ENCODE measurements around the gene SLAMF8. TPM values are rescaled to one million over a fixed set of nuclear protein-coding genes. Genes with fewer than 3 reads are reported as not detected.
A peak's percentile ranks its signal among the peaks of the same experiment; 100 is the strongest.

Gene SLAMF8
- total and polyA plus RNA-seq, 4 donors = 0.28 to 1.6 (median 1.1) TPM

- no peak for DNase-seq (ENCODE audit: low spot score)
- WGBS = 79% methylated on average over 3 of the region's 3 CpGs
- Histone ChIP-seq H3K9me3 (ENCODE audit: control insufficient read depth in 4 of 4, low read length in 3 of 4) (no peaks in the 10 kb centered on the region), H3K36me3 (ENCODE audit: control insufficient read depth in 4 of 4, insufficient read depth in 3 of 4, low read depth in 1 of 4, low read length in 3 of 4) (no peaks in the 10 kb centered on the region), H3K4me1 (ENCODE audit: control insufficient read depth in 4 of 4, insufficient read depth in 4 of 4, low read length in 3 of 4) (no peaks in the 10 kb centered on the region), H3K27ac (ENCODE audit: low read depth in 1 of 2, low read length in 2 of 2) (no peak overlapping the region), H3K27me3 (ENCODE audit: control insufficient read depth in 4 of 4, insufficient read depth in 4 of 4, low read length in 3 of 4) (no peaks in the 10 kb centered on the region), H3K9ac (ENCODE audit: low read depth in 1 of 2, low read length in 2 of 2) (no peak overlapping the region), H3K4me3 (ENCODE audit: low read depth in 1 of 3, low read length in 3 of 3) (no peak overlapping the region)
- TF ChIP-seq SP1 (IDR thresholded peaks at IDR 0.05) (no peak), HNF4A (conservative IDR thresholded peaks at IDR 0.05) (no peak)
Measured at GRCh38 chr1:159835356-159835755, 8.7 kb downstream of the SLAMF8 start.

- TF ChIP-seq HNF4A (conservative IDR thresholded peaks at IDR 0.05) (no peak), RAD21 (IDR thresholded peaks at IDR 0.05) (peak; percentile 30 to 34), EGR1 (IDR thresholded peaks at IDR 0.05; ENCODE audit: low read depth in 2 of 2) (no peak)
- TF ChIP-seq, protein P1, sequence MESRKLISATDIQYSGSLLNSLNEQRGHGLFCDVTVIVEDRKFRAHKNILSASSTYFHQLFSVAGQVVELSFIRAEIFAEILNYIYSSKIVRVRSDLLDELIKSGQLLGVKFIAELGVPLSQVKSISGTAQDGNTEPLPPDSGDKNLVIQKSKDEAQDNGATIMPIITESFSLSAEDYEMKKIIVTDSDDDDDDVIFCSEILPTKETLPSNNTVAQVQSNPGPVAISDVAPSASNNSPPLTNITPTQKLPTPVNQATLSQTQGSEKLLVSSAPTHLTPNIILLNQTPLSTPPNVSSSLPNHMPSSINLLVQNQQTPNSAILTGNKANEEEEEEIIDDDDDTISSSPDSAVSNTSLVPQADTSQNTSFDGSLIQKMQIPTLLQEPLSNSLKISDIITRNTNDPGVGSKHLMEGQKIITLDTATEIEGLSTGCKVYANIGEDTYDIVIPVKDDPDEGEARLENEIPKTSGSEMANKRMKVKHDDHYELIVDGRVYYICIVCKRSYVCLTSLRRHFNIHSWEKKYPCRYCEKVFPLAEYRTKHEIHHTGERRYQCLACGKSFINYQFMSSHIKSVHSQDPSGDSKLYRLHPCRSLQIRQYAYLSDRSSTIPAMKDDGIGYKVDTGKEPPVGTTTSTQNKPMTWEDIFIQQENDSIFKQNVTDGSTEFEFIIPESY (IDR thresholded peaks at IDR 0.05) = no peak
- H3K4me3 ChIP-seq (ENCODE audit: low read depth in 1 of 3, low read length in 3 of 3) = no peak overlapping the region
- 85% methylated on average over 8 of the region's 8 CpGs for WGBS
- H3K36me3 ChIP-seq (ENCODE audit: control insufficient read depth in 4 of 4, insufficient read depth in 3 of 4, low read depth in 1 of 4, low read length in 3 of 4) = no peaks in the 10 kb centered on the region
- no peaks in the 10 kb centered on the region for H3K9me3 ChIP-seq (ENCODE audit: control insufficient read depth in 4 of 4, low read length in 3 of 4)
- no peak overlapping the region for H3K27ac ChIP-seq (ENCODE audit: low read depth in 1 of 2, low read length in 2 of 2)
- no peak overlapping the region for H3K9ac ChIP-seq (ENCODE audit: low read depth in 1 of 2, low read length in 2 of 2)
- no peaks in the 10 kb centered on the region for H3K27me3 ChIP-seq (ENCODE audit: control insufficient read depth in 4 of 4, insufficient read depth in 4 of 4, low read length in 3 of 4)
- DNase-seq (ENCODE audit: low spot score) = no peak
- H3K4me1 ChIP-seq (ENCODE audit: control insufficient read depth in 4 of 4, insufficient read depth in 4 of 4, low read length in 3 of 4) = no peaks in the 10 kb centered on the region
Measured at GRCh38 chr1:159835862-159836525, 9.3 kb downstream of the SLAMF8 start.

DNA sequence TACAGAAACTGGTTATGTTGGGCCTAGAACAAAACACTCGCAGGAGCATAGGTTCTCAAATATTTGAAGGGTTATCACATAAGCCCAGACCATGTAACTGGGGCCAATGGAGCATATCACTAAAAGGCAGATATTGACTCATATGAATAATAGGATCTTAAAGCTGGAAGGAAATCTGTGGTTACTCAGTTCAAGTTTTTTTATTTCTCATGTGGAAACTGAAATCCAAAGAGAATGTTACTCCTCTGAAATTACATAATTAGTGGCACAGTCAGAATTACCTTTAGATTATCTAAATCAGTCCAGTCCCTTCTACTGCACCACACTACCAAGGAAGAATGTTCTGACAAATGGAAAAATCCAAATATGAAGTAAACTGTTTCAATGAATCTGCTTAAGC lies 12.0 kb downstream of the SLAMF8 start:
- H3K9me3 ChIP-seq (ENCODE audit: control insufficient read depth in 4 of 4, low read length in 3 of 4) = no peaks in the 10 kb centered on the region
- TF ChIP-seq, protein P2, sequence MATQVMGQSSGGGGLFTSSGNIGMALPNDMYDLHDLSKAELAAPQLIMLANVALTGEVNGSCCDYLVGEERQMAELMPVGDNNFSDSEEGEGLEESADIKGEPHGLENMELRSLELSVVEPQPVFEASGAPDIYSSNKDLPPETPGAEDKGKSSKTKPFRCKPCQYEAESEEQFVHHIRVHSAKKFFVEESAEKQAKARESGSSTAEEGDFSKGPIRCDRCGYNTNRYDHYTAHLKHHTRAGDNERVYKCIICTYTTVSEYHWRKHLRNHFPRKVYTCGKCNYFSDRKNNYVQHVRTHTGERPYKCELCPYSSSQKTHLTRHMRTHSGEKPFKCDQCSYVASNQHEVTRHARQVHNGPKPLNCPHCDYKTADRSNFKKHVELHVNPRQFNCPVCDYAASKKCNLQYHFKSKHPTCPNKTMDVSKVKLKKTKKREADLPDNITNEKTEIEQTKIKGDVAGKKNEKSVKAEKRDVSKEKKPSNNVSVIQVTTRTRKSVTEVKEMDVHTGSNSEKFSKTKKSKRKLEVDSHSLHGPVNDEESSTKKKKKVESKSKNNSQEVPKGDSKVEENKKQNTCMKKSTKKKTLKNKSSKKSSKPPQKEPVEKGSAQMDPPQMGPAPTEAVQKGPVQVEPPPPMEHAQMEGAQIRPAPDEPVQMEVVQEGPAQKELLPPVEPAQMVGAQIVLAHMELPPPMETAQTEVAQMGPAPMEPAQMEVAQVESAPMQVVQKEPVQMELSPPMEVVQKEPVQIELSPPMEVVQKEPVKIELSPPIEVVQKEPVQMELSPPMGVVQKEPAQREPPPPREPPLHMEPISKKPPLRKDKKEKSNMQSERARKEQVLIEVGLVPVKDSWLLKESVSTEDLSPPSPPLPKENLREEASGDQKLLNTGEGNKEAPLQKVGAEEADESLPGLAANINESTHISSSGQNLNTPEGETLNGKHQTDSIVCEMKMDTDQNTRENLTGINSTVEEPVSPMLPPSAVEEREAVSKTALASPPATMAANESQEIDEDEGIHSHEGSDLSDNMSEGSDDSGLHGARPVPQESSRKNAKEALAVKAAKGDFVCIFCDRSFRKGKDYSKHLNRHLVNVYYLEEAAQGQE (IDR thresholded peaks at IDR 0.05) = no peak
- TF ChIP-seq RXRA (IDR thresholded peaks at IDR 0.05) (no peak), EGR1 (IDR thresholded peaks at IDR 0.05; ENCODE audit: low read depth in 2 of 2) (no peak), SP1 (IDR thresholded peaks at IDR 0.05) (no peak), JUND (IDR thresholded peaks at IDR 0.05) (no peak)
- TF ChIP-seq, protein P1 (IDR thresholded peaks at IDR 0.05) = no peak
- no peak overlapping the region for H3K4me3 ChIP-seq (ENCODE audit: low read depth in 1 of 3, low read length in 3 of 3)
- no peak for DNase-seq (ENCODE audit: low spot score)
- no peaks in the 10 kb centered on the region for H3K4me1 ChIP-seq (ENCODE audit: control insufficient read depth in 4 of 4, insufficient read depth in 4 of 4, low read length in 3 of 4)
- H3K9ac ChIP-seq (ENCODE audit: low read depth in 1 of 2, low read length in 2 of 2) = no peak overlapping the region
- WGBS = 90% methylated on average over 1 of the region's 1 CpG
- H3K36me3 ChIP-seq (ENCODE audit: control insufficient read depth in 4 of 4, insufficient read depth in 3 of 4, low read depth in 1 of 4, low read length in 3 of 4) = no peaks in the 10 kb centered on the region
- no peaks in the 10 kb centered on the region for H3K27me3 ChIP-seq (ENCODE audit: control insufficient read depth in 4 of 4, insufficient read depth in 4 of 4, low read length in 3 of 4)
- no peak overlapping the region for H3K27ac ChIP-seq (ENCODE audit: low read depth in 1 of 2, low read length in 2 of 2)
